Left kidney (tissue), 2 donors: ENCODE measurements around the gene LRP3. TPM values are rescaled to one million over a fixed set of nuclear protein-coding genes. Genes with fewer than 3 reads are reported as not detected.

Experiments
- DNase-seq: peaks from one replicate; pipeline ENCODE4 v3.0.0-alpha.2; 2013
- polyA plus RNA-seq: library from polyadenylated mRNA; unstranded; fragments of 120-200 nt; gene quantifications from one replicate; pipeline ENCODE4 v1.2.1, GENCODE V29; 2013; ENCODE audit not compliant: insufficient read length

The LRP3 gene
- polyA plus RNA-seq, 1 donor: 16.3 TPM

- no peak for DNase-seq
Observed at GRCh38 chr19:33252418-33252962, 58.4 kb downstream of the LRP3 start.

GRCh38 chr19:33252971-33253370 lies 58.8 kb downstream of the LRP3 start:
- DNase-seq: no peak

- no peak for DNase-seq
Observed at GRCh38 chr19:33254245-33254824, 60.2 kb downstream of the LRP3 start.

- no peak for DNase-seq
Observed at GRCh38 chr19:33255781-33256180, 61.7 kb downstream of the LRP3 start.

GRCh38 chr19:33256261-33256660 lies 62.1 kb downstream of the LRP3 start:
- DNase-seq: no peak

GRCh38 chr19:33257828-33258227 lies 63.7 kb downstream of the LRP3 start:
- no peak for DNase-seq

Other genes starting within 250 kb of the LRP3 start
- gene CEP89, start 222.4 kb upstream of the LRP3 start, polyA plus RNA-seq: 38.3 TPM
- 3.6 TPM for gene FAAP24, start 222.1 kb upstream of the LRP3 start, polyA plus RNA-seq
- gene RHPN2, start 129.4 kb upstream of the LRP3 start, polyA plus RNA-seq: 20.4 TPM
- gene GPATCH1, start 113.1 kb upstream of the LRP3 start, polyA plus RNA-seq: 17.3 TPM
- gene WDR88, start 62.2 kb upstream of the LRP3 start, polyA plus RNA-seq: 2.0 TPM
- 0.47 TPM for gene SLC7A10, start 31.5 kb downstream of the LRP3 start, polyA plus RNA-seq
- 4.3 TPM for gene CEBPA, start 108.2 kb downstream of the LRP3 start, polyA plus RNA-seq
- gene CEBPG, start 179.4 kb downstream of the LRP3 start, polyA plus RNA-seq: 25.6 TPM